GM18858 (cell line): ENCODE data around the gene PRKAR2A.
"Not testable (repeated sequence)": the region's sequence is repeated elsewhere in the genome, so short reads cannot be mapped to it uniquely, and the experiment has no call there.

Source experiments
- ATAC-seq: cut with Tn5 transposase; IDR thresholded peaks from one replicate; pipeline ENCODE4 v1.9.1; 2021; ENCODE audit not compliant: unreplicated experiment

PRKAR2A gene

DNA sequence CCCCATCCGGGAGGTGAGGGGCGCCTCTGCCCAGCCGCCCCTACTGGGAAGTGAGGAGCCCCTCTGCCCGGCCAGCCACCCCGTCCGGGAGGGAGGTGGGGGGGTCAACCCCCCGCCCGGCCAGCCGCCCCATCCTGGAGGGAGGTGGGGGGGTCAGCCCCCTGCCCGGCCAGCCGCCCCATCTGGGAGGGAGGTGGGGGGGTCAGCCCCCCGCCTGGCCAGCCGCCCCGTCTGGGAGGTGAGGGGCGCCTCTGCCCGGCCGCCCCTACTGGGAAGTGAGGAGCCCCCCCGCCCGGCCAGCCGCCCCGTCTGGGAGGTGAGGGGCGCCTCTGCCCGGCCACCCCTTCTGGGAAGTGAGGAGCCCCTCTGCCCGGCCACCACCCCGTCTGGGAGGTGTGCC, 113.1 kb downstream of the PRKAR2A start:
- ATAC-seq, result not testable (repeated sequence)

DNA sequence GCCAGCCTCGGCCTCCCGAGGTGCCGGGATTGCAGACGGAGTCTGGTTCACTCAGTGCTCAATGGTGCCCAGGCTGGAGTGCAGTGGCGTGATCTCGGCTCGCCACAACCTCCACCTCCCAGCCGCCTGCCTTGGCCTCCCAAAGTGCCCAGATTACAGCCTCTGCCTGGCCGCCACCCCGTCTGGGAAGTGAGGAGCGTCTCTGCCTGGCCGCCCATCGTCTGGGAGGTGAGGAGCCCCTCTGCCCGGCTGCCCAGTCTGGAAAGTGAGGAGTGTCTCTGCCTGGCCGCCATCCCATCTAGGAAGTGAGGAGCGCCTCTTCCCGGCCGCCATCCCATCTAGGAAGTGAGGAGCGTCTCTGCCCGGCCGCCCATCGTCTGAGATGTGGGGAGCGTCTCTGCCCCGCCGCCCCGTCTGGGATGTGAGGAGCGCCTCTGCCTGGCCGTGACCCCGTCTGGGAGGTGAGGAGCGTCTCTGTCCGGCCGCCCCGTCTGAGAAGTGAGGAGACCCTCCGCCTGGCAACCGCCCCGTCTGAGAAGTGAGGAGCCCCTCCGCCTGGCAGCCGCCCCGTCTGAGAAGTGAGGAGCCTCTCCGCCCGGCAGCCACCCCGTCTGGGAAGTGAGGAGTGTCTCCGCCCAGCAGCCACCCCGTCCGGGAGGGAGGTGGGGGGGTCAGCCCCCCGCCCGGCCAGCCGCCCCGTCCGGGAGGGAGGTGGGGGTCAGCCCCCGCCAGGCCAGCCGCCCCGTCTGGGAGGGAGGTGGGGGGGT, 113.7 kb downstream of the PRKAR2A start:
- not testable (repeated sequence) for ATAC-seq

DNA sequence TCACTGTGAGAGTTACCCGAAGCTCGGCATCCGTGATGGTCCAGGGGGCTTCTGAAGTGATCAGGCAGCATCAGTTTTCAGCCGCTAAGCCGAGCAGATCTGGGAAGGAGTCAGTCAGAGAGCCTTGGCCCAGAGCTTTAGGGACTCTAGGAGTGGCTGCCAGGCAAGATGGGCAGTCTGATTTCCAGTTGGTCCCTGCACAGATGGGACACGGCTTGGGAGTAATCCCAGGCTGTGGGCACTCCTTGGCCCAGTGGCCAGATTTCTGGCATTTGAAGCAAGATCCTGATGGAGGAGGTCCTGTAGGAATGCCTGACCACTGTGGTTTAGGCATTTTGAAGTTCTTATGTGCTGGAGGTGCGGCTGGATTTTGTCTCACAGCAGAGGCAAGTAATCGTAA, 120.2 kb downstream of the PRKAR2A start:
- no peak for ATAC-seq

DNA sequence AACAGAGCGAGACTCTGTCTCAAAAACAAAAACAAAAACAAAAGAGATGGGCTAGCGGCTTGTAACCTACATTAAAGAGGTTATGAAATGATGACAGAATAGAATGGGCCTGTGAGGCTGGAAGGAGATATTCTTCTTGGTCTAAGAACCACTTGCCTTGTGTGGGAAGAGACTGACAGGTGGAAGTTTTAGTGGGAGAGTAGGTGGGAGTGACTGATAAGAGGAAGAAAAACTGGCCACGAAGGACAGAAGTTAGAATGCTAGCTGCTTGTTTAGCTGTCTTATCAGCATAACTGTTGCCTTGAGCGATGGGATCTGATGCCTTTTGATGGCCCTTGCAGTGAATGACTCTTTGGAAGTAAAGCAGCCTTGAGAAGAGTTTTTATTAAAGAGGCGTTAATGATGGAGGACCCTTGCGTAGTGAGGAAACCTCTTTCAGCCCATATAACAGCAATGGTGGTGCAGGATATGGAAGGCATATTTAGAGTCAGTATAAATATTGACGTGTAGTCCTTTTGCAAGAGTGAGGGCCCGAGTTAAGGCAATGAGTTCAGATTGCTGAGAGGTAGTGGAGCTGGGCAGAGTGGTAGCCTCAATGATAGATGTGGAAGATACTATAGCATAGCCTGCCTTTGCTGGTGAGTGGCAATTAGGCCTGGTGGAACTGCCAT, 122.4 kb downstream of the PRKAR2A start:
- not testable (repeated sequence) for ATAC-seq

DNA sequence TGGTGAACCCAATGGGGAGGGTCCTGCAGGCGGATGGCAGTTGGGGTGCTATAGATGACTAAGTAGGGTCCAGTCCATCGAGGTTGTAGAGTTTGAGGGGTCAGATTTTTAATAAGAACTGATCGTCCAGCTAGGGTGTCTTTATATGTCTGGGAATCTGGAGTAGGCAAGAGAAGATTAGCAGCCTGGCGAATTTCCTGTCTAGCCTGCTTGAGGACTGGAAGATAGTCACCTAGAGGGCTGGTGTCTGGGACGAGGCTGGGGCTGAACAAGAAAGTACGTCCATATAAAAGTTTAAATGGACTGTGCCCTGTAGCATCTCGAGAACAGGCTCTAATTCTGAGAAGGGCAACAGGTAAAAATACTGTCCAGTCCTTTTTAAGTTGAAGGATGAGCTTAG, 123.9 kb downstream of the PRKAR2A start:
- no peak for ATAC-seq

DNA sequence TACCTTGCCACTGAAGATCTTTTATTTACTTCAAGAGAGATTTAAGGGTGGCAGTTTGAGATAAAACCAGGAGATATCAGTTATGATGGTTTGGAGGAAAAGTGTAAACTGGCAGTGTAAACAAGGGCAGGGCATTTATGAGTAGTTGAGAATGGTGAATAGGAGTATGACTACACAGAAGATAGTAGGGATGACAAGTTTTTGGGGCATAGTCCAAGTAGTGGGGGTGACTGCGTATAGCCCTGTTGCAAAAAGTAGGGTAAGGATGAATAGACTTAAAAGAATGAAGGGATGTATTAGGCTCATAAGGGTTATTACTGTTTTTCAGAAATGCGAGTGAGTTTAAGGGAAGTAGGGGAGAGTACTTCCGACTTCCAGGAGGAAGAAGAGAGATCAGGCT, 124.4 kb downstream of the PRKAR2A start:
- not testable (repeated sequence) for ATAC-seq

DNA sequence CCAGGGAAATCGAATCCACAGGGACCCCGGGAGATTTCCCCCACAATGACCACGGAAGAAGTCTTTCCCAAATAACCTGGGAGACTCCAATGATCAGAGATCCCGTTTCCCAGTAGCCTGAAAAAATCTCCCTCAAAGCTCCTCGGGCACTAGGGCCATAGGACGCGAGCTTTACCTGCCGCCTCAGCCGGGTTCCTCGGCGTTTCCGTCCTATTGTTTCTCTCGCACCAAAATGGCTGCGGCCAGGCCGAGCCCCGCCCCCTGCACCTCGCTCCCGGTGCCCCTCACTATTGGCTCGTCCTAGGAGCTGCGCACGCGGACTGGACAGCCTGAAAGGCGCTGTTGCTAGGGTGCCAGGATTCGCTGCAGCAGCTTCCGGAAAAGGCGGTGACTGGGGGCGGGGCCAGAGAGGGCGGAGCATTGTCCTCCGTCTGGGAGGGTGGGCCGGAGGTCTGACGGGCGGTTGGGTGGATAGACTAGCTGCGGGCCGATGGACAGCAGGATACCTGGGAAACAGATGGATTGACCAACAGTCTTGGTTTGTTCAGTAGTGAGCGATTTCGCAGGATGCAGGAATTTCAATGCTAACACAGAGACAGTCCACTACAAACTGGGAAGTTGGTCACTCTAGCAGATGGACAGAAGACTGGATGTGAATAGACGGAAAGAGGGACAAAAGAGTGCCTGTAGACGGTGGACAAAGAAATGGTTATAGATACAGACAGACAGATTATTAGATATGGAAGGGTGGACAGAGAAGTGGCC, 130.5 kb downstream of the PRKAR2A start, which contains the start of gene IP6K2:
Gene IP6K2 (minus strand): TSS at position 240 of the 765 bp plus-strand sequence. CDS start 21,930 bp downstream, outside the sequence.
- peak; percentile 88 for ATAC-seq

DNA sequence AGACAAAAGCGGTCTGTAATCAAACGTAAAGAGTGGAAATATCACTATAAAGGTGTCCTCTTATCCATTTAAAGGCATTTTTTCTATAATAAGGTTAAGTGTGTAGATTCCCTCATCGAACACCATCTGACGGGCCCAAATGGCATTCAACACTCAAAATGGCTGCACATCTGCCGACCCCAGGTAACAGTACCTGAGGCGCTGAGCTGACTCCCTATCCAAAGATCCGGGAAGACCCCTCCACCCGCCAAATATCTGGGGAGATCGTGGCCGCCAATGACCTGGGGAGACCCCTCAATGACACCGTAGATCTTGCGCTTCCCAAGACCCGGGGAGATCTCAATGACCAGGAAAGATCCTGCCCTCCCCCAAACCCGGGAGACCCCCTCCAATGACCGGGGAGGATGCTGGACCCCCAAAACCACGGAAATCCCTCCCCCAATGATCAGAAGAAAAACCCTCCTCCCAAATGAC, 131.1 kb downstream of the PRKAR2A start:
- ATAC-seq, result no peak

DNA sequence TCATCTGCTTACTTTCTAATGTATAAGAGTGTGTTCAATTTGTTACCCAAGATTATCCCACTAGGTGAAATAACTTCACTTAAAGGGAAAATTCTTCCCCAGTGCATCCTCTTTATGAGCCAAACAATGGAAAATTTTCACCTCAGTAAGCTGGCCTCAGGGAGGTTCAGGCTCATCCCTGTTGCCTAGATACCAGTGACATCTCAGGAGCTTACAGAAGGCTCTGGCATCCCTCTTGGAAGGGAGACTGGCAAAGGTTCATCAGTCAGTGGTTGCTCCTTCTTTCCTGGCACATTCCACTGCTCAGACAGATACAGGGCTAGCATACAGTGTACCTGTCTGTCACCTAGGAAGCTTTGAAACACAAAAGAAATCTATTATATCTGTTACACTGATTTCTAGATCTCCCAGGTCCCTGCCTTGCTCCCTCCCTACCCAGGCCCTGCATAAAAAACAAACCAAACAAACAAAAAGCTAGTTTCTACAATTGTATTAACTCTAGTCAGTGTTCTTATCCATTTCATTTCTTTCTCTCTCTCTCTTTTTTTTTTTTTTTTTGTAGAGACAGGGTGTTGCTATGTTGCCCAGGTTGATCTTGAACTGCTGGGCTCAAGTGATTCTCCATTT, 132.4 kb downstream of the PRKAR2A start:
- no peak for ATAC-seq

DNA sequence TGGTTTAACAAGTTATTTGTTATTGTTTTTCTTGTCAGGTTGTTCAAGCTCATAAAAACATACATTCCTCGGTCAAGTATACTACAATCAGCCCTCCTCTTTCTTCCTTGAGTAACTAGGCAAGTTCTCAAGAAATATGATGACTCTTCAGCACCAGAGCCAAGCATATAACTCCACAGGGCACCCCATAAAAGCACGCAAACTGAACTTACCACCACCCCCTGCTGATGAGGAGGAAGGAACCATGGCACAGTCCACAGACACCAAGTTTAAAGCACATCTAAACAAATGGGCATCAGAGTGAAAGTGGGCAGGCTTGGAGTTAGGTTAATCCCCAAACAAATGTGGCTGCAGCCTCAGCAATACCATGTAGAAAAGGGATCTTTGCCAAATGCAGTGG, 135.9 kb downstream of the PRKAR2A start:
- no peak for ATAC-seq

DNA sequence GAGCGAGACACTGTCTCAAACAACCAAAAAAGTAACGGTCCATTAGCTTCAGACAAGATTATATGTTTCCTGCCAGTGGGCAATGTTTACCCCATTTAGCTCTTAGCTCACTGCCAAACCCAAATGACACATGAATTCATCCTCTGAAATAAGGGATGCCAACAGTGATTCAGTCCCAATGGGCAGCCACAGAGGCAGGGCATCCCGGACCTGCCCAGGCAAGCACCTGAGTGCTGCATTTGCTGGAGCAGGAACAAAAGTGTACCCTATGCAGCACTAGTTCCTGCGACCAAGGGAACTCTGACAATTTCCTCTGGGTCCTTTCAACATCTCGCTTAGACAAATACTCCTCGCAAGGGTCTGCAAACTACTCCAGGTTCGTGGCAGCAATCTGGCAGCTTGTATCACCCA, 138.6 kb downstream of the PRKAR2A start:
- ATAC-seq, result no peak

DNA sequence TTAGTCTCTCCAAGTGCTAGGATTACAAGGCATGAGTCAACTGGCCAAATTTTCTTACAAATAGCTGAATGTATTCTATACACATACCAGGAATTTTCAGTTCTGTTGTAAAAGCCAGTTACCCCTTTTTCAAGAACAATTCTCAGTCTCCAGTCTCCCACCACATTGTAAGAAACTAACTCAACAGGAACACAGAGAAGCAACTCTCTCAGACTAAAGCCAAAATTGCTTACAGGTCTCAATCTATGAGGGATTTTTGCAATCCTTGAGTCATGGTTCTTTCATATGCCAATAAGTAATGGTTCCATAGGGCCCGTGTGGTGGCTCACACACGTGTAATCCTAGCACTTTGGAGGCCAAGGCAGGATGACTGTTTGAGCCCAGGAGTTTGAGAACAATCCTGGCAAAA, 139.2 kb downstream of the PRKAR2A start:
- no peak for ATAC-seq

DNA sequence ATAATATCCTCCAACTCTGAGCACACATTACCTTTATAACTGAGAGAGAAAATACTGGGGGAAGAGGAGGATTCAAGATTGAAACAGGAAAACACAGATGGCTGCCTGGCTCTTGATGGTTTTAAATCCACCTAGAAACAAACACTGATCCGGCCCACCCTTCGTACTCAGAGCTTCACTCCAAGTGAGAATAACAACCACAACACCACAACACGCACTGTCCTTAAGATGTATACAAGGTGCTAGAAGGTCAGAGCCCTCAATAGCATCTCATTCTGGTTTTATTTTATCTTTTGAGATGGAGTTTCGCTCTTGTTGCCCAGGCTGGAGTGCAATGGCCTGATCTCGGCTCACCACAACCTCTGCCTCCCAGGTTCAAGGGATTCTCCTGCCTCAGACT, 140.5 kb downstream of the PRKAR2A start:
- ATAC-seq, result no peak

DNA sequence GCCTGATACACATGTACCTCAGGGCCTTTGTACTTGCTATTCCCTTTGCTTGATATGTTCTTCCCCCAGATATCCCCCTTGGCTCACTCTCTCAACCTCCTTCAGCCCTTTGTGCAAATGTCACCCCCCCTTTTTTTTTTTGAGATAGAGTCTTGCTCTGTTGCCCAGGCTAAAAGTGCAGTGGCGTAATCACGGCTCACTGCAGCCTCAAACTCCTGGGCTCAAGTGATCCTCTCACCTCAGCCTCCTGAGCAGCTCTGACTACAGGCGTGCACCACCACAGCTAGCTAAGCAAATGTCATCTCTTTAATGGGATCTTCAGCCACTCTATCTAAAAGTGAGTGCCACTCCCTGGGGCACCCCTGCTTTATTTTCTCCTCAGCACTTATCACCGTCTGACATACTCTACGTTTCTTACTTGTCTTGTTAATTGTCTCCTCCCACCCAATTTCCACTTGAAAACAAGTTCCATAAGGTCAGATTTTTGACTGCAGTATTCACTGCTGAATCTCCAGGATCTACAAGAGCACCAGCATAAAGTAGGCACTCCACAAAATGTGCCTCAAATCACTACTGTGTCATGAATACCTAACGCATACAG, 145.3 kb downstream of the PRKAR2A start:
- no peak for ATAC-seq

DNA sequence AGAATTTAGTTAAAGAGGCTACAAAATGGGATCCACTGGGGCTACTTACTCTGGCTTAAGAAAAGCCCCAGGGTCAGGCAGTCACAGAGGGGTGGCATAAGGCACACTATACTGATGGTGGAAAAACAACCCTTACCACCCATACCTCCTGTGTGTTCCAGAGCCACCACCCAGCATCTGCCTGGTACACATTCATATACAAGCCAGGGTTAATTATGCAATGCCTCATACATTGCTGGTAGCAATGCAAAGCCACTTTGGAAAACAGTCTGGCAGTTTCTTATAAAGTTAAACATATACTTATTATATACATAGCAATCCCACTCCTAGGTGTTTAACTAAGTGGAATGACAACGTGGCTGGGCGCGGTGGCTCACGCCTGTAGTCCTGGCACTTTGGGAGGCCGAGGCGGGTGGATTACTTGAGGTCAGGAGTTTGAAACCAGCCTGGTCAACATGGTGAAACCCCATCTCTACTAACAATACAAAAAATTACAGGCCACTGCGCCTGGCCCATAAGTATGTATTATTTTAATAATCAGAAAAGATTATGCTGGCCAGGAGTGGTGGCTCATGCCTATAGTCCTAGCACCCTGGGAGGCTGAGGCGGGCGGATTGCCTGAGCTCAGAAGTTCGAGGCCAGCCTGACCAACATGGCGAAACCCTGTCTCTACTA, 146.8 kb downstream of the PRKAR2A start:
- no peak for ATAC-seq

DNA sequence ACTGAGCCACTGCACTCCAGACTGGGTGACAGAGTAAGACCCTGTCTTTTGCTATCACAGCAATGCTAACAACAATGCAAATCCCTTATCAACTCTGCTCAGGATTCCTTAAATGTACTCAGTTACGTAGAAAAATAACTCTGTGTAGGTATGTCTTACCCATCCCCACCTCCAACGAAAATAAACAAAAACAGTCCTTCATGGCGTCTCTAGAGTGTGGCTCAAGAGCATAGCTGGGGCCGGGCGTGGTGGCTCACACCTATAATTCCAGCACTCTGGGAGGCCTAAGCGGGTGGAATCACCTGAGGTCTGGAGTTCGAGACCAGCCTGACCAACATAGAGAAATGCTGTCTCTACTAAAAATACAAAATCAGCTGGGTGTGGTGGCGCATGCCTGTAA, 148.8 kb downstream of the PRKAR2A start:
- no peak for ATAC-seq

DNA sequence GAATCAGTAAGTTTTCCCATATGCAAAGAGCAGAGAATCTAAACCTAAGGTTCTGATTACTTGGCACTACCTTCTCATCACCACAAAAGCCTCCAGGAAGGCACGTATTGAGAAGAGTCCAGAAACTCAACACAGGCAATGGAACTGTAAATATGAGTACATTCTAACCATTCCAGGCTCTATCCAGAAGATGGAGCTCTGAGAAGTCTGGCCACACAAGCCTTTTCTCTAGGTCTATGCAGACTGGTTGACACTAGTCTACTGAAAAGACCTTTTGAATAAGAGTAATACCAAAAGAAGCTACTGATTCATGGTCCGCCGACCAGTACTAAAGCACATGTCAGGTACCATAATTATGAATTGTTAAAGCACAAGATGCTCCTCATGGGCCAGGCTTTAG, 149.7 kb downstream of the PRKAR2A start:
- ATAC-seq, result no peak

DNA sequence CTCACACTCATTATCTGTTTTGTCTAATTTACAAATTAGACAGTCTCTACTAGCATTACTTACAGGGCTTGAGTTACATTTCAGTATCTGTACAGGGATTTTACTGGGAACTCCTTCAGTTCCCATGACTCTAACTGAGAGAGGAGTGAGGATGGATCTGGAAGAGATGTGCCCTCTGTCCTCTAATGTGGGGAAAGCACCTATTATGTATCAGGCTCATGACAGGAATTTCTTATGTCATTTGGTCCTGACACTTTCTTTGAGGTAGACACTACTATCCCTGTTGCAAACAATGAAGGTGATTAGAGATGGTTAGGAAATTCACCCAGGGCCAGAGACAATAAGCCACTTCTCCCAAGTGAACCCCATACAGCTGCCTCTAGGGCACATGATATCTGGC, 151.1 kb downstream of the PRKAR2A start:
- ATAC-seq, result no peak
